Measurements from ENCODE around the gene AFG1L.

DNA sequence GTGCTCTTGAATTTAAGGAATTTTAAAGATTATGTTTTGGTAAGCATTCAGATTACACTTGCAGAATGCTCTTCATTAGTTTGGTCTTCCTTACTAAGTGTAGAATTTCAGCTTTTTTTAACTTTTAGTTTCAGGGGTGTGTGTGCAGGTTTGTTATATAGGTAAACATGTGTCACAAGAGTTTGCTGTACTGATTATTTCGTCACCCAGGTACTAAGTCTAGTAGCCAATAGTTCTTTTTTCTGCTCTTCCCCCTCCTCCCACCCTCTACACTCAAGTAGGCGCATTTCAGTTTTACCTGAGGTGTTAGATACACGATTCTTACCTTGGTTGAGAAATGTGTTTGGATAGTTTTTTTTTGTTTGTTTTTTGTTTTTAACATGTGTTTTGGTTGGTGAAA lies 68.3 kb downstream of the AFG1L start:
- TF ChIP-seq, protein P1, sequence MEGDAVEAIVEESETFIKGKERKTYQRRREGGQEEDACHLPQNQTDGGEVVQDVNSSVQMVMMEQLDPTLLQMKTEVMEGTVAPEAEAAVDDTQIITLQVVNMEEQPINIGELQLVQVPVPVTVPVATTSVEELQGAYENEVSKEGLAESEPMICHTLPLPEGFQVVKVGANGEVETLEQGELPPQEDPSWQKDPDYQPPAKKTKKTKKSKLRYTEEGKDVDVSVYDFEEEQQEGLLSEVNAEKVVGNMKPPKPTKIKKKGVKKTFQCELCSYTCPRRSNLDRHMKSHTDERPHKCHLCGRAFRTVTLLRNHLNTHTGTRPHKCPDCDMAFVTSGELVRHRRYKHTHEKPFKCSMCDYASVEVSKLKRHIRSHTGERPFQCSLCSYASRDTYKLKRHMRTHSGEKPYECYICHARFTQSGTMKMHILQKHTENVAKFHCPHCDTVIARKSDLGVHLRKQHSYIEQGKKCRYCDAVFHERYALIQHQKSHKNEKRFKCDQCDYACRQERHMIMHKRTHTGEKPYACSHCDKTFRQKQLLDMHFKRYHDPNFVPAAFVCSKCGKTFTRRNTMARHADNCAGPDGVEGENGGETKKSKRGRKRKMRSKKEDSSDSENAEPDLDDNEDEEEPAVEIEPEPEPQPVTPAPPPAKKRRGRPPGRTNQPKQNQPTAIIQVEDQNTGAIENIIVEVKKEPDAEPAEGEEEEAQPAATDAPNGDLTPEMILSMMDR (conservative IDR thresholded peaks at IDR 0.05 in 1 of 2, IDR thresholded peaks at IDR 0.05 in 1 of 2; ENCODE audit: low read depth in 1 of 2, low read length in 2 of 2): no peak
- no peak for TF ChIP-seq EZH2 (IDR thresholded peaks at IDR 0.05; ENCODE audit: low read length, missing control alignments)
